Small intestine (tissue), 7 donors: ENCODE results near the gene NDP. TPM values are rescaled to one million over a fixed set of nuclear protein-coding genes. Genes with fewer than 3 reads are reported as not detected.

Experiments
- DNase-seq, 2 donors: peaks; one replicate each; pipeline versions ENCODE4 v3.0.0 to v3.0.0-alpha.2; 2013
- FAIRE-seq: peaks from 2 replicates; lab custom pipeline; 2012; peaks lifted over from hg19 to GRCh38; lab: Jason Lieb, UNC
- H3K27ac ChIP-seq, 3 donors: one replicate each; pipeline ENCODE4 v1.5.1; 2013; ENCODE audit warnings: low read length in 2 of 3, mild to moderate bottlenecking in 2 of 3, control low read depth in 1 of 3, inconsistent platforms in 1 of 3, low read depth in 1 of 3, moderate library complexity in 1 of 3
- H3K27me3 ChIP-seq, 3 donors: one replicate each; pipeline ENCODE4 v1.6.1; 2013; ENCODE audit warnings: low read length in 3 of 3, inconsistent platforms in 1 of 3; ENCODE audit not compliant: control insufficient read depth in 3 of 3, insufficient read depth in 3 of 3
- H3K36me3 ChIP-seq, 3 donors: one replicate each; pipeline ENCODE4 v1.6.1; 2013; ENCODE audit warnings: low read length in 3 of 3, inconsistent platforms in 1 of 3, low read depth in 1 of 3, mild to moderate bottlenecking in 1 of 3, moderate library complexity in 1 of 3; ENCODE audit not compliant: control insufficient read depth in 3 of 3, insufficient read depth in 2 of 3
- H3K4me1 ChIP-seq, 3 donors: one replicate each; pipeline ENCODE4 v1.6.1; 2013; ENCODE audit warnings: low read length in 2 of 3, inconsistent platforms in 1 of 3, low read depth in 1 of 3, mild to moderate bottlenecking in 1 of 3, moderate library complexity in 1 of 3; ENCODE audit not compliant: control insufficient read depth in 3 of 3, insufficient read depth in 2 of 3
- H3K4me3 ChIP-seq, 3 donors: one replicate each; pipeline ENCODE4 v1.5.1; 2013; ENCODE audit warnings: low read length in 3 of 3, control low read depth in 1 of 3, inconsistent platforms in 1 of 3, low read depth in 1 of 3, mild to moderate bottlenecking in 1 of 3, moderate library complexity in 1 of 3
- H3K9me3 ChIP-seq, 2 donors: one replicate each; pipeline ENCODE4 v1.6.1; 2013; ENCODE audit warnings: low read depth in 1 of 2, low read length in 1 of 2; ENCODE audit not compliant: control insufficient read depth in 2 of 2, insufficient read depth in 1 of 2
- WGBS, 3 donors: extraction: QIAGEN DNeasy Blood & Tissue Kit; methylation state at CpG; one replicate each; pipeline ENCODE4 v1.1.7; 2013; 5-methylcytosine and 5-hydroxymethylcytosine counted together
- polyA plus RNA-seq, 4 donors: library from polyadenylated mRNA; stranded (reverse) in 3 of 4; unstranded in 1 of 4; fragments of 200-250 nt in 3 of 4; fragments of 120-200 nt in 1 of 4; gene quantifications; one replicate each; pipeline versions ENCODE4 v1.2.1 to v1.2.3, GENCODE V29; 2013
- donor health status: healthy with polysubstance abuse.
- donor health status: control.
- donor health status: control.
- donor health status: Bipolar disorder and iron deficiency.
- donor health status: healthy.

NDP gene
- polyA plus RNA-seq, 4 donors: 0.16 to 0.22 TPM; not detected in 2

DNA sequence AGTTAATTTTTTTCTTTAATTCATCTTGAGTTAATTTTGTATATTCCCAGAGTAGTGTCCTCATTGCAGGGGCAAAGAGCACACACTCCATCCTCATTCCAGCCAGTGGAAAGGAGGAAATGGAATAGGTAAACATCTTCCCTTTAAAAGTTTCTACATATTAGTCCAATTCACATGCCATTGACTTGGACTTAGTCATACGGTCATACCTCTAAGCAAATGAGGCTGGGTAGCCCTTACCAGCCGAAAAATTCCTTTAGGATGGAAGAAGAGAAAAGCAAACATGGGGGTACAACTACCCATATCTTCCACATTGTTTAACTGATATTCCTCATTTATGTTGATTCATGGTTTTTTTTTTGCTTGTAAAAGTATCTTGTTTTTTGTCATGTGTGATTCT is 37.4 kb upstream of the NDP start:
- 64 to 86% (median 79%) methylated on average over 2 of the region's 2 CpGs for WGBS, 3 donors

DNA sequence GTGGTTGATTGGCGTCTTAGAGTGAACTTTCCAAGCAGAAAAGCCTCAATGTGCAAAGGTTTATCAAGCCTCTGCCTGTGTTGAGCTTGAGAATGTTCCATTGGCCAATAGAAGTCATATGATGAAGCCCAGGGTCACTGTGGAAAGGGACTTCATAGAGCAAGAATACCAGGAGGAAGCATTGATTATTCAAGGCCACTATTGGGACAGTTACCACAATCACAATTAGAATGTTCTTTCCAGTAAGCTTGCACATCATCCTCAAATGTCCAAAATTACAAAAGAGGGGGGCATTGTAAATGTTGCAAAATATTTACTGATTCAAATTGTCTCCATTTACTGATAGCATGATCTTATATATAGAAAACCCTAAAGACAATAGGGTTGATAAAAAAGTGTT is 32.9 kb upstream of the NDP start:
- 52 to 92% (median 79%) methylated on average over 1 of the region's 1 CpG for WGBS, 3 donors
- FAIRE-seq: no peak

More for the DNA sequence above, 37.4 kb upstream of the NDP start:
- Histone ChIP-seq H3K9me3 (no peaks in the 10 kb centered on the region), H3K36me3 (no peaks in the 10 kb centered on the region), H3K4me1 (no peaks in the 10 kb centered on the region), H3K4me3 (no peak overlapping the region), H3K27me3 (peaks cover 0 to 4% (median 0%) of the 10 kb centered on the region in 3 donors), H3K27ac (no peak overlapping the region)
- FAIRE-seq (no peak), DNase-seq (no peak)

DNA sequence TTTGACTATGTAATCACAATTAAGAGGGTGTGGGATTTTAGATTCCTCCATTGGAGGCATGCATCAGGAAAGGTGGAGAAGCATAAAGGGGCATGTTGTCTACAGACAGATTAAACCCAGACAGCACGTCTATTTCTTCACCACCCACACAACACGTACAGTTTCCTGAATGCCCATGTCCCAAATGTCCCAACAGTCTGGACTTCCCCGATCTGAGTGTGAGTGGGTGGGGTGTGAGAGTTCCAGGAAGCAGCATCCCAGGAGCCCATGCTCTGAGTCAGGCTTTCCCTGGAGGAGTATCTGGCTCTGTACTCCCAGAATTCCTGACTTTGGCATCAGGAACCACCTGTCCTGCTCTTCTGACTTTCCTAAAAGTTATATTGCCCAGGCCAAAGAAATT is 30.8 kb upstream of the NDP start:
- Histone ChIP-seq H3K27me3 (peaks cover 0 to 4% (median 0%) of the 10 kb centered on the region in 3 donors), H3K36me3 (no peaks in the 10 kb centered on the region), H3K4me1 (no peaks in the 10 kb centered on the region), H3K27ac (no peak overlapping the region), H3K9me3 (no peaks in the 10 kb centered on the region), H3K4me3 (no peak overlapping the region)
- no peak for DNase-seq
- 50 to 54% (median 52%) methylated on average over 3 of the region's 3 CpGs for WGBS, 3 donors
- no peak for FAIRE-seq

More for the DNA sequence above, 32.9 kb upstream of the NDP start:
- H3K36me3 ChIP-seq: no peaks in the 10 kb centered on the region
- no peak overlapping the region for H3K4me3 ChIP-seq
- H3K4me1 ChIP-seq: no peaks in the 10 kb centered on the region
- no peak for DNase-seq
- no peaks in the 10 kb centered on the region for H3K9me3 ChIP-seq
- no peak overlapping the region for H3K27ac ChIP-seq
- H3K27me3 ChIP-seq: peaks cover 0 to 4% (median 0%) of the 10 kb centered on the region in 3 donors

DNA sequence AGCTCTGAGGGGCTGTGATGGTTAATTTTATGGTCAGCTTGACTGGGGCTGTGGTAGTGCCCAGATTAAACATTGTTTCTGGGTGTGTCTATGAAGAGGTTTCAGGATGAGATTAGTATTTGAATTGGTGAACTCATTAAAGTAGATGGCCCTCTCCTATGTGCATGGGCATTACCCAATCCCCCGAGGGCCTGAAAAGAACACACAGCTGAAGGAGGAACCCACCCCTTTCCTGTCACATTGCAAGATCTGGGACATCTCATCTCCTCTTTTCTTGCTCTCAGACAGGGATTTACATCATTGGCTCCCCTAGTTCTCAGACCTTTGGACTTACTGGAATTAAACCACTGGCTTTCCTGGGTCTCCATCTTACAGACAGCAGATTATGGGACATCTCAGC is 29.4 kb upstream of the NDP start:
- Histone ChIP-seq H3K36me3 (no peaks in the 10 kb centered on the region), H3K4me3 (no peak overlapping the region), H3K9me3 (no peaks in the 10 kb centered on the region), H3K27me3 (peaks cover 0 to 4% (median 0%) of the 10 kb centered on the region in 3 donors), H3K27ac (no peak overlapping the region), H3K4me1 (no peaks in the 10 kb centered on the region)
- no peak for FAIRE-seq
- 64 to 69% (median 69%) methylated on average over 1 of the region's 1 CpG for WGBS, 3 donors
- no peak for DNase-seq

DNA sequence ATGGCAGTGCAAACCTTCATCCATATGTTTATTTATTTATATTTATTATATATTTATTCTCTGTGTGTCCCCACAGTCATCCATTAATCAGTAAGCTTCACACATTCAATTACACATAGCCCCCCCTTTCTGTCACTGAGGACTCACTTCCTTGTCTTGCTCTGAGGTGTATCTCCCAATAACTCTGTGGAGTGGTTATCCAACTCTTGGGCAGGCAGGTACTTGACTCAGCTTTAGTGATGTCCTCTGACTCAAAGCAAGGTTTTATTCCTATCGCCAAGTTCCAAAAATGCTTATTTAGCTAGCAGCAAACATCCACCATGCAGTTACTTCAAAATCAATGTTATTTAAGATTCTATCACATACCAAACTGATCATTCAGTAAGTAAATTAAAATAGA is 25.2 kb upstream of the NDP start:
- H3K27ac ChIP-seq: no peak overlapping the region
- WGBS, 3 donors: 92 to 98% (median 96%) methylated on average over 1 of the region's 1 CpG
- H3K4me3 ChIP-seq: no peak overlapping the region
- FAIRE-seq: no peak
- DNase-seq: no peak
- H3K36me3 ChIP-seq: no peaks in the 10 kb centered on the region
- H3K9me3 ChIP-seq: no peaks in the 10 kb centered on the region
- H3K27me3 ChIP-seq: no peaks in the 10 kb centered on the region
- H3K4me1 ChIP-seq: no peaks in the 10 kb centered on the region

DNA sequence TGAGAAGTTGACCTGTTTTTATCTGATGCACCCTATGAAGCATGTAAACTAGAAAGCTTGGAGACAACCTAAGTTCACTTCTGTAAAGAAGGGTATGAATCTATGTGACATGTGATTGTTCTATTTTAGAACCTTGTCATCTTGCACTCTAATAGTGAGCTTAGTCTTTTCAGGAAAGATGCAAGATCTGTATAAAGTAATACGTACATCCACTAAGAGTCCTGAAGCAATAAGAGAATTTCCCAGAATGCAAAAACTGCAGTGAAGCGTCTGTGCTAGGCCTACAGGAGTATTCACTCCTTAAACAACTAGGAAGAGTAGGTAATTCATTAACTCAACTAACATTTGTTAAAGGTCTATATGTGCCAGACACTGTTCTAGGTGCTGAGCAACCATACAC is 23.3 kb upstream of the NDP start:
- no peaks in the 10 kb centered on the region for H3K9me3 ChIP-seq
- DNase-seq (no peak), FAIRE-seq (no peak)
- H3K27me3 ChIP-seq: no peaks in the 10 kb centered on the region
- 77 to 86% (median 81%) methylated on average over 2 of the region's 2 CpGs for WGBS, 3 donors
- no peak overlapping the region for H3K27ac ChIP-seq
- no peak overlapping the region for H3K4me3 ChIP-seq
- H3K4me1 ChIP-seq: no peaks in the 10 kb centered on the region
- no peaks in the 10 kb centered on the region for H3K36me3 ChIP-seq

DNA sequence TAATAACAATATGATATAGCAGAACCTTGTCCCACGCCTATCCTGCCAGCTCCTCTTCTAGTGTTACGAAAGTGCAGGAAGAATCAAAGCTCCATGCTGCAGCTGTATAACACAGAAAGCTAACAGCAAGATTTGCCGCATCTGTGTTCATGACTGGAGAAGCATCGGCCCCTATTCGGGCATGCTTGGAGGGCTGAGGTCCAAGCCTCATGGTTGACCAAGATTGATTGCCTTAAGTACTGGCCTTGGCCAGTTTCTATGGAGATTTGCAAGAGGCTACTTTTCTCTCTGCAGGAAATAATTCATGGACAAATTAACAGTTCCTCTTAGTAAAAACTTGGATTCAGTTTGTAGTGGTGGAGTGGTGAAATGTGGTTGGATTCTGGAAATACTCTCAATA is 12.9 kb upstream of the NDP start:
- Histone ChIP-seq H3K27ac (no peak overlapping the region), H3K27me3 (no peaks in the 10 kb centered on the region), H3K9me3 (no peaks in the 10 kb centered on the region), H3K4me3 (no peak overlapping the region), H3K36me3 (no peaks in the 10 kb centered on the region), H3K4me1 (no peaks in the 10 kb centered on the region)
- no peak for FAIRE-seq
- 79 to 83% (median 82%) methylated on average over 5 of the region's 5 CpGs for WGBS, 3 donors
- no peak for DNase-seq

DNA sequence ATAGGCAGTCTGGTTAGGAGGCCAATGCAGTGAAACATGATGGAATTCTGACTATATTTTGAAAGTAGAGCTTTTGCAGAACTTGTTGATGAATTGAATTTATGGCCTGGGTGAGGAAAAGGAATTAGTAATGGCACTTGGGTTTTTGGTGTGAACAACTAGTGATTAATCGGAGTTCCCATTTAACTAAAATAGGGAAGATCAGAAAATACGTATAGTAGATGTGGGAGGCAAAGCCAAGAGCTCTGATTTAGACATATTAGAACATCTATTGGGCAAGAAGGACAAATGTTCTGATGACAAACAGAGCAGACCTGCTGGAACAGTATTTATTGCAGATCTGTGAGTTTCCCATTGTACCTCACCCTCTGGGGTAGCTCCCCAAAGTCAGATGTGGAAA is 12.3 kb upstream of the NDP start:
- H3K36me3 ChIP-seq: no peaks in the 10 kb centered on the region
- H3K9me3 ChIP-seq: no peaks in the 10 kb centered on the region
- DNase-seq (no peak), FAIRE-seq (no peak)
- no peaks in the 10 kb centered on the region for H3K4me1 ChIP-seq
- no peak overlapping the region for H3K4me3 ChIP-seq
- no peak overlapping the region for H3K27ac ChIP-seq
- WGBS, 3 donors: 80 to 94% (median 92%) methylated on average over 2 of the region's 2 CpGs
- H3K27me3 ChIP-seq: no peaks in the 10 kb centered on the region

DNA sequence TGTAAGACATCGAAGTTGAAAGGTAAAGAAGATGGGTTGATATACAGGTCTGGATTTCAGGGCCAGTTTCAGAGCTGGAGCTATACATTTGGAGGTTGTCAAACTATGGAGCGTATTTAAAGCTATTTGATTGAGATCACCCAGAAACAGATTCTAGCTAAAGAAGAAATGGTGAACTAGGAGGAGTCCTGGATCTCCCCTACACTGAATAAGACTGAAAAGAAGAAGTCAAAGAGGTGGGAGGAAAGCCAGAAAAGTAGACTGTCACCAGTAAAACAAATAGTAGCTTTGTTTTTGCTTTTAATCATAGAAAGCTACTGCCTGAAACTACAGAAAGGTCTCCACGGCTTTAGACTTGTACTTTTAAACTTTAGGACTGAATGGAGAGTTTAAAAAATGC is 5.0 kb upstream of the NDP start:
- WGBS, 3 donors: 60 to 87% (median 77%) methylated on average over 3 of the region's 3 CpGs
- DNase-seq (no peak), FAIRE-seq (no peak)

More for the DNA sequence above, 5.0 kb upstream of the NDP start:
- Histone ChIP-seq H3K36me3 (no peaks in the 10 kb centered on the region), H3K4me3 (no peak overlapping the region), H3K9me3 (no peaks in the 10 kb centered on the region), H3K4me1 (no peaks in the 10 kb centered on the region), H3K27me3 (no peaks in the 10 kb centered on the region), H3K27ac (no peak overlapping the region)
